HuH-7 (cell line): ENCODE data around the gene GFPT1.
"Not testable (repeated sequence)": the region's sequence is repeated elsewhere in the genome, so short reads cannot be mapped to it uniquely, and the experiment has no call there.

Experiments used
- DNase-seq: peaks from one replicate; pipeline ENCODE4 v3.0.0; 2011; ENCODE audit warnings: low spot score

GFPT1 gene

GRCh38 chr2:69383176-69383812 lies 3.7 kb downstream of the GFPT1 start:
- DNase-seq: no peak

- no peak for DNase-seq
Observed at GRCh38 chr2:69382547-69382946, 4.5 kb downstream of the GFPT1 start.

GRCh38 chr2:69381337-69381737 lies 5.7 kb downstream of the GFPT1 start:
- DNase-seq: no peak

GRCh38 chr2:69380072-69380917 lies 6.7 kb downstream of the GFPT1 start:
- DNase-seq: no peak

GRCh38 chr2:69376403-69376802 lies 10.6 kb downstream of the GFPT1 start:
- DNase-seq: no peak

- peak; percentile 57 for DNase-seq
Observed at GRCh38 chr2:69375494-69376353, 11.3 kb downstream of the GFPT1 start.

GRCh38 chr2:69372767-69373166 lies 14.3 kb downstream of the GFPT1 start:
- DNase-seq: no peak

- DNase-seq: no peak
Observed at GRCh38 chr2:69369802-69370201, 17.2 kb downstream of the GFPT1 start.

- DNase-seq: no peak
Observed at GRCh38 chr2:69368588-69368987, 18.4 kb downstream of the GFPT1 start.

GRCh38 chr2:69359371-69359770 lies 27.7 kb downstream of the GFPT1 start:
- DNase-seq: no peak

- DNase-seq: no peak
Observed at GRCh38 chr2:69358914-69359313, 28.1 kb downstream of the GFPT1 start.

GRCh38 chr2:69356471-69356870 lies 30.6 kb downstream of the GFPT1 start:
- no peak for DNase-seq

GRCh38 chr2:69354976-69355375 lies 32.1 kb downstream of the GFPT1 start:
- DNase-seq: not testable (repeated sequence)

- DNase-seq: no peak
Observed at GRCh38 chr2:69353360-69353759, 33.7 kb downstream of the GFPT1 start.

- no peak for DNase-seq
Observed at GRCh38 chr2:69348781-69349180, 38.2 kb downstream of the GFPT1 start.

- DNase-seq: no peak
Observed at GRCh38 chr2:69345434-69345833, 41.6 kb downstream of the GFPT1 start.

- no peak for DNase-seq
Observed at GRCh38 chr2:69344305-69344704, 42.7 kb downstream of the GFPT1 start.

- no peak for DNase-seq
Observed at GRCh38 chr2:69340101-69340775, 46.8 kb downstream of the GFPT1 start.

GRCh38 chr2:69335311-69335710 lies 51.7 kb downstream of the GFPT1 start:
- no peak for DNase-seq

GRCh38 chr2:69333352-69333751 lies 53.7 kb downstream of the GFPT1 start:
- DNase-seq: no peak

- DNase-seq: no peak
Observed at GRCh38 chr2:69330781-69331180, 56.2 kb downstream of the GFPT1 start.

- DNase-seq: no peak
Observed at GRCh38 chr2:69322631-69323030, 64.4 kb downstream of the GFPT1 start.
